ENCODE measurements around the gene HOGA1. TPM values are rescaled to one million over a fixed set of nuclear protein-coding genes. Genes with fewer than 3 reads are reported as not detected.
A peak's percentile ranks its signal among the peaks of the same experiment; 100 is the strongest.
"Not testable (repeated sequence)": the region's sequence is repeated elsewhere in the genome, so short reads cannot be mapped to it uniquely, and the experiment has no call there.

The HOGA1 gene
- total and polyA plus RNA-seq, 7 experiments from 2014 or later = not detected

DNA sequence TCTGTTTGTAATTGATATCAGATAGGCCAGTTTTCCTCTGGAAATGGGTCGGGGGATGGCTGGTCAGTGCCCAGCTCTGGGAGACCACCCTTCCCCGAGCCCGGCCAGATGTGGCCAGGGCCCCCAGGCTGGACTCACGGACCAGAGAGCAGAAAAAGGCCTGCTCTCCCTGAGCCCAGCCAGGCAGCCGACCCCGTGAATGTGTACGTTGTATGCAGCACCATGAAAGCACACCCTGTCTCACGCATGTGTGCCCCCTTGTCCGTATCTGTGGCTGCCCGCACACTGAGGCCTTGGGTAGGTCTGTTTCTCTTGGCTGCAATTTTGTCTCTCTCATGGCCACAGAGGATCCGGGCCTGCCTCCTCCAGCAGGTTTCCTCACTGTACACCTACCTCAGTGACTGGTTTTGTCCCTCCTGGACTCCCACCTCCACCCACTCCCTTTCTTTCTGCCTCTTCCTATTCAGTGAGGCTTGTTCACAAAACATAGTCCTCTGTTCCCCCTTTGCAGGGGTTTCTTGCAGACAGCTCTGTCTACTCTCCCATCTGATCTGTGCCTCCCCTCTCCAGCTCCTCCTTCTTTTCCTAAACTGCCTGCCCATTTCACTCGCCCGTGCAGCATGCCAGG is 35.2 kb upstream of the HOGA1 start:
- CTCF ChIA-PET = interaction anchor here (0.8 kb wide), 1 partner anchor 87 kb away, joined by 3 read pairs; no protein-coding TSS in a partner anchor
- intact Hi-C loops (cut with micrococcal nuclease) = no loop called here
- no peaks in the 10 kb centered on the region for H3K27me3 ChIP-seq (ENCODE audit: control insufficient read depth in 2 of 2, insufficient read depth in 2 of 2, low read length in 2 of 2)
- Mint-ChIP-seq H3K4me3 (no peak overlapping the region), H3K27me3 (peaks cover 0 to 3% (median 0%) of the 10 kb centered on the region in 5 donors), H3K36me3 (no peaks in the 10 kb centered on the region), H3K27ac (peak overlapping the region in 1 of 9 donors; percentile 1), H3K4me1 (peaks cover 0 to 8% (median 0%) of the 10 kb centered on the region in 7 donors), H3K9me3 (no peaks in the 10 kb centered on the region)
- DNase-seq = no peak
- H3K4me1 ChIP-seq (ENCODE audit: control insufficient read depth in 2 of 2, insufficient read depth in 2 of 2, low read length in 2 of 2) = no peaks in the 10 kb centered on the region
- no peak overlapping the region for H3K27ac ChIP-seq (ENCODE audit: low read depth, low read length)
- POLR2A ChIA-PET = no interaction called here
- no peaks in the 10 kb centered on the region for H3K36me3 ChIP-seq (ENCODE audit: control insufficient read depth in 2 of 3, insufficient read depth in 3 of 3, low read length in 3 of 3)
- ATAC-seq = no peak
- no peak overlapping the region for H3K4me3 ChIP-seq (ENCODE audit: low read length)
- no peaks in the 10 kb centered on the region for H3K9me3 ChIP-seq (ENCODE audit: control insufficient read depth in 2 of 3, low read length in 3 of 3)

DNA sequence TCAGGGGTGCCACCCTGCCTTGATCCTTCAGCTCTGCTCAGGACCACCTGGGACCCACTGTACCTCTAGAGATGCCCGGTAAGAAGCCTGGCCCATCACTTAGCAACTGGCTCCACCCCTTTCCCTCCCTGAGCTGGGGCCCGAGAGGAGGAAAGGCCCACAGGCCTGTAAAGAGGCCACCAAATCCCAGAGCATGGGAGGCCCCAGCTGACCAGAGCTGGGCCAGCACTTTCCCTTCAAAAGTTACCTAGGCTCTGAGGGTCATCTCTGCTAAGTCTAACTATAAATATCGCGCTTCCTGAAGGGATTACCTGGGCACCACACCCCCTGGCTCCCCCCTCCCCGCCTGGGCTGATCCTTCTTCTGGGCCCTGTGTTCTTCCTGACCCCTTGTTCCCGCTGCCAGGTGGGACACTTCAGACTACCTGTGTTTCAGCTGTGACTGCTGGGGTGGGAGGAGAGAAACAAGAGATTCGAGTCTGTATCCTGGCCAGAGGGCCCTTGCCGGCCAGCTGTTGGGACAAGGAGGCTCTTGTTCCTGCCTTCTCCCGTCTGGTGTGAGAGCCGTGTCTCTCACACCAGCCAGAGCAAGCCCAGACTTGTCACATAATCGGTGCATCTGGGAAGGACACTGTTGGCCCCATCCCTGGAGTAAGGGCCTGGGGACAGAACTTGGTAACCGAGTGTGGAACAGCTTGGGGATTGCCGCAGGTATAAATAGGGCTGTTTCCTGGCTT is 34.4 kb upstream of the HOGA1 start:
- ATAC-seq = no peak
- H3K9me3 Mint-ChIP-seq = no peaks in the 10 kb centered on the region
- peaks cover 0 to 8% (median 0%) of the 10 kb centered on the region in 7 donors for H3K4me1 Mint-ChIP-seq
- Histone ChIP-seq H3K36me3 (ENCODE audit: control insufficient read depth in 2 of 3, insufficient read depth in 3 of 3, low read length in 3 of 3) (no peaks in the 10 kb centered on the region), H3K9me3 (ENCODE audit: control insufficient read depth in 2 of 3, low read length in 3 of 3) (no peaks in the 10 kb centered on the region), H3K4me1 (ENCODE audit: control insufficient read depth in 2 of 2, insufficient read depth in 2 of 2, low read length in 2 of 2) (no peaks in the 10 kb centered on the region), H3K27ac (ENCODE audit: low read depth, low read length) (no peak overlapping the region), H3K27me3 (ENCODE audit: control insufficient read depth in 2 of 2, insufficient read depth in 2 of 2, low read length in 2 of 2) (no peaks in the 10 kb centered on the region), H3K4me3 (ENCODE audit: low read length) (no peak overlapping the region)
- ChIA-PET POLR2A (no interaction called here), CTCF (interaction anchor here (0.6 to 0.8 kb wide), 2 partner anchors 22 to 88 kb away, joined by 3 read pairs; no protein-coding TSS in a partner anchor)
- H3K36me3 Mint-ChIP-seq = no peaks in the 10 kb centered on the region
- intact Hi-C loops (cut with micrococcal nuclease) = loop anchor here in 1 of 2 donors (5.0 kb wide), 2 partner anchors 52 to 102 kb away; partner anchors contain the start of genes EXOSC1, MMS19, UBTD1 and ZDHHC16
- no peak overlapping the region for H3K27ac Mint-ChIP-seq
- peaks cover 0 to 3% (median 0%) of the 10 kb centered on the region in 5 donors for H3K27me3 Mint-ChIP-seq
- no peak overlapping the region for H3K4me3 Mint-ChIP-seq
- DNase-seq = no peak

DNA sequence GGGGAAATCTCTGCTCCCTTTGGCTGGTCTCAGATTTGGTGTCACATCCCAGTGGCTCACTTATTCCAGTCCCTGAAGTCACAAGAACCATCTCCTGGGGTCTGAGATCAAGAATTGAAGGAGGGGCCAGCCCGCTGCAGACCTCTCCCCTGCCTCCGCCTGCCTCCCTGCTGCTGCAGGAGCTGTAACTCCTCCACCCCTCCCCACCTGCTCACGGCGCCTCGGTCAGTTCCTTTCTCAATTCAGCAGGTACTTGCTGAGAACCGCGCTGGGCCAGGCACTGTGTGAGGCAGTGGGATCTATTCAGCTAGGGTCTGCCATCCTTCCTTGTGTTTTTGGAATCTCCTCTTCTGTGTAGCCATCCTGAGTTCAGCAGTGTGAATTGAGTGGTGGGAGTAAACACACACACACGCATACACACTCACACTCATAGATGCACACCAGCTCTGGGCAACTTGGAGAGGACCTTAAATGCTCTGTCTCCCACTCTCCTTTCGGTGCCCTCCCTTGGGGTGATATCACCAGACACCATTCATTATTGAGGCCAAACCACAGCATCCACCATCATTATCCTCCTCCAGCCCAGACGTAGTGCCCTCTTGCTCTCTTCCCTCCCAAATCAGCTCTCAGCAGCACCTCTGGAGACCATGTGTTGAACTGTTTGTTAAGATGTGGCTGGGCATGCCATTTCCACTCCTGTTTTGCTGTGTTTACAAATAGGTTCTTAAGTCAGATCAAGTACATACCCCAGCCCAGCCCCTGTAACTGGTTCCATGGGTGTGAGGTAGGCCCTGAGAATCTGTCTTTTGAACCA is 33.6 kb upstream of the HOGA1 start:
- POLR2A ChIA-PET = no interaction called here

DNA sequence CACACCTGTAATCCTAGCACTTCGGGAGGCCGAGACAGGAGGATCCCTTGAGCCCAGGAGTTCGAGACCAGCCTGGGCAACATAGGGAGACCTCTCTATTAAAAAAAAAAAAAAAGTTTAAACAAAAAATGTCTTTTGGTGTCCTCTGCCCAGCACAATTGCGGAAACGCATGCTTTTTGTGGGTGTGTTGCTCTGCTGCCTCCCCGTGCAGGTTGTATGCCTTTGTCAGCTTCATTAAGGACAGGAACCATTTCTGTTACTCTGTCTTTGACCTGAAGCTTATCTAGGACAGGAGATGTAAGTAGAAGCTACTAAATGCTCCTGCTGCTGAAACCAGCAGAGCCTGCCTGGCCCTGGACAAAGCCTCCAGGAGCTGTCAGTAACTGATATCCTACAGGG is 32.9 kb upstream of the HOGA1 start:
- intact Hi-C loops (cut with micrococcal nuclease) = loop anchor here in 1 of 2 donors (5.0 kb wide), 2 partner anchors 54 to 104 kb away; partner anchors contain the start of genes EXOSC1, MMS19, UBTD1 and ZDHHC16
- no peaks in the 10 kb centered on the region for H3K4me1 ChIP-seq (ENCODE audit: control insufficient read depth in 2 of 2, insufficient read depth in 2 of 2, low read length in 2 of 2)
- H3K9me3 ChIP-seq (ENCODE audit: control insufficient read depth in 2 of 3, low read length in 3 of 3) = no peaks in the 10 kb centered on the region
- no peak overlapping the region for H3K27ac ChIP-seq (ENCODE audit: low read depth, low read length)
- Mint-ChIP-seq H3K4me3 (no peak overlapping the region), H3K27ac (no peak overlapping the region), H3K4me1 (peaks cover 0 to 4% (median 0%) of the 10 kb centered on the region in 7 donors), H3K9me3 (peaks cover 0 to 3% (median 0%) of the 10 kb centered on the region in 11 donors), H3K27me3 (peaks cover 0 to 3% (median 0%) of the 10 kb centered on the region in 5 donors), H3K36me3 (no peaks in the 10 kb centered on the region)
- no peaks in the 10 kb centered on the region for H3K36me3 ChIP-seq (ENCODE audit: control insufficient read depth in 2 of 3, insufficient read depth in 3 of 3, low read length in 3 of 3)
- no peak for ATAC-seq
- ChIA-PET CTCF (interaction anchor here (0.5 to 6.9 kb wide), 5 partner anchors 17 to 352 kb away, joined by 3 to 64 read pairs (median 3); no protein-coding TSS in a partner anchor), POLR2A (no interaction called here)
- H3K4me3 ChIP-seq (ENCODE audit: low read length) = no peak overlapping the region
- H3K27me3 ChIP-seq (ENCODE audit: control insufficient read depth in 2 of 2, insufficient read depth in 2 of 2, low read length in 2 of 2) = no peaks in the 10 kb centered on the region
- DNase-seq = no peak

More for the DNA sequence above, 33.6 kb upstream of the HOGA1 start:
- H3K27me3 Mint-ChIP-seq = peaks cover 0 to 3% (median 0%) of the 10 kb centered on the region in 5 donors
- Histone ChIP-seq H3K27me3 (ENCODE audit: control insufficient read depth in 2 of 2, insufficient read depth in 2 of 2, low read length in 2 of 2) (no peaks in the 10 kb centered on the region), H3K36me3 (ENCODE audit: control insufficient read depth in 2 of 3, insufficient read depth in 3 of 3, low read length in 3 of 3) (no peaks in the 10 kb centered on the region), H3K4me3 (ENCODE audit: low read length) (no peak overlapping the region), H3K27ac (ENCODE audit: low read depth, low read length) (no peak overlapping the region), H3K9me3 (ENCODE audit: control insufficient read depth in 2 of 3, low read length in 3 of 3) (no peaks in the 10 kb centered on the region), H3K4me1 (ENCODE audit: control insufficient read depth in 2 of 2, insufficient read depth in 2 of 2, low read length in 2 of 2) (no peaks in the 10 kb centered on the region)
- no peaks in the 10 kb centered on the region for H3K36me3 Mint-ChIP-seq
- intact Hi-C loops (cut with micrococcal nuclease) = loop anchor here in 1 of 2 donors (5.0 kb wide), 2 partner anchors 53 to 103 kb away; partner anchors contain the start of genes EXOSC1, MMS19, UBTD1 and ZDHHC16
- CTCF ChIA-PET = interaction anchor here (0.5 to 6.9 kb wide), 4 partner anchors 18 to 352 kb away, joined by 3 to 64 read pairs (median 4); no protein-coding TSS in a partner anchor
- no peak for DNase-seq
- H3K27ac Mint-ChIP-seq = peak overlapping the region in 1 of 9 donors; percentile 48
- peaks cover 0 to 3% (median 0%) of the 10 kb centered on the region in 11 donors for H3K9me3 Mint-ChIP-seq
- no peak for ATAC-seq
- no peak overlapping the region for H3K4me3 Mint-ChIP-seq
- peaks cover 0 to 4% (median 0%) of the 10 kb centered on the region in 7 donors for H3K4me1 Mint-ChIP-seq

DNA sequence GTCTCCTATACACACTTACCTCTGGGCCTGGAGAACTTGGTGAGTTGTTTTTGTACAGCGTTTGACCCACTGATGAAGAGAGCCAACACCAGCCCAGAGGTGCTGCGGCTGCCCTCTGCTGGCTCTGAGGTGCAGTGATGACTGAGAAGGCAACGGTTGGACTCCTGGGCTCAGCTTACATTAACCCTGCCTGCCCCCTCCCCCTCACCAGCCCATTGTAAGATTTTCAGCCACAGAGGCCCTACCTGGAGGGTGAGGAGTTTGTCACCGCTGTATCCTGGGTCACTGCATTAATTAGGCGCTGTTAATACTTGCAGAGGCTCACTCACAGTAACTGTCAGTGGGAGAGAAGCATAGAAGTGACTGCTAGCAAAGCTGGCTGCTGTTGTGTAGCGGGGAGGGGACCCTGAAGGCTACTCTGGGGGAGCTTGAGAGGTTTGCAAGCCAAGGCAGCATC is 30.6 kb upstream of the HOGA1 start:
- POLR2A ChIA-PET = interaction anchor here (0.9 to 1.3 kb wide), 2 partner anchors 62 to 147 kb away, joined by 3 read pairs; no protein-coding TSS in a partner anchor
- no peaks in the 10 kb centered on the region for H3K36me3 Mint-ChIP-seq
- no peaks in the 10 kb centered on the region for H3K27me3 Mint-ChIP-seq
- H3K9me3 Mint-ChIP-seq = peaks cover 0 to 3% (median 0%) of the 10 kb centered on the region in 11 donors
- H3K4me1 Mint-ChIP-seq = peaks cover 0 to 2% (median 0%) of the 10 kb centered on the region in 7 donors
- Histone ChIP-seq H3K4me3 (ENCODE audit: low read length) (no peak overlapping the region), H3K27ac (ENCODE audit: low read depth, low read length) (no peak overlapping the region), H3K4me1 (ENCODE audit: control insufficient read depth in 2 of 2, insufficient read depth in 2 of 2, low read length in 2 of 2) (no peaks in the 10 kb centered on the region), H3K9me3 (ENCODE audit: control insufficient read depth in 2 of 3, low read length in 3 of 3) (no peaks in the 10 kb centered on the region), H3K36me3 (ENCODE audit: control insufficient read depth in 2 of 3, insufficient read depth in 3 of 3, low read length in 3 of 3) (no peaks in the 10 kb centered on the region), H3K27me3 (ENCODE audit: control insufficient read depth in 2 of 2, insufficient read depth in 2 of 2, low read length in 2 of 2) (no peaks in the 10 kb centered on the region)
- H3K27ac Mint-ChIP-seq = no peak overlapping the region
- DNase-seq (peak in 7 of 9 donors; percentile 27 to 60 (median 52)), ATAC-seq (peak; percentile 64)
- H3K4me3 Mint-ChIP-seq = no peak overlapping the region
- intact Hi-C loops (cut with micrococcal nuclease) = loop anchor here (1.0 to 5.0 kb wide), 7 partner anchors 55 to 481 kb away; partner anchors contain the start of genes MMS19 (in 2 of the 2), UBTD1 (in 2 of the 2), EXOSC1 (in 1 of the 2) and ZDHHC16 (in 1 of the 2)
- CTCF ChIA-PET = interaction anchor here (0.7 to 6.9 kb wide), 14 partner anchors 15 to 179 kb away, joined by 3 to 64 read pairs (median 4); no protein-coding TSS in a partner anchor

DNA sequence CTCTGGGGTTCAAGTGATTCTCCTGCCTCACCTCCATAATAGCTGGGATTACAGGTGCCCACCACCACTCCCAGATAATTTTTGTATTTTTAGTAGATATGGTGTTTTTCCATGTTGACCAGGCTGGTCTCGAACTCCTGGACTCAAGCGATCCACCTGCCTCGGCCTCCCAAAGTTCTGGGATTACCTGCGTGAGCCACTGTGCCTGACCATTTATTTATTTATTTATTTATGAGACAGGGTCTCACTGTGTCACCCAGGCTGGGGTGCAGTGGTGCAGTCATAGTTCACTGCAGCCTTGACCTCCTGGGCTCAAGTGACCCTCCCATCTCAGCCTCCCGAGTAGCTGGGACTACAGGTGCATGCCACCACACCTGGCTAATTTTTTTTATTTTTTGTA is 29.9 kb upstream of the HOGA1 start:
- not testable (repeated sequence) for H3K9me3 ChIP-seq (ENCODE audit: control insufficient read depth in 2 of 3, low read length in 3 of 3); ATAC-seq; H3K4me3 Mint-ChIP-seq; H3K36me3 ChIP-seq (ENCODE audit: control insufficient read depth in 2 of 3, insufficient read depth in 3 of 3, low read length in 3 of 3); H3K27me3 Mint-ChIP-seq; H3K4me1 ChIP-seq (ENCODE audit: control insufficient read depth in 2 of 2, insufficient read depth in 2 of 2, low read length in 2 of 2); H3K4me1 Mint-ChIP-seq; H3K27ac ChIP-seq (ENCODE audit: low read depth, low read length); H3K27me3 ChIP-seq (ENCODE audit: control insufficient read depth in 2 of 2, insufficient read depth in 2 of 2, low read length in 2 of 2); H3K9me3 Mint-ChIP-seq; DNase-seq; H3K36me3 Mint-ChIP-seq; H3K27ac Mint-ChIP-seq; H3K4me3 ChIP-seq (ENCODE audit: low read length)
- CTCF ChIA-PET = interaction anchor here (0.7 to 6.9 kb wide), 13 partner anchors 16 to 151 kb away, joined by 3 to 64 read pairs (median 4); no protein-coding TSS in a partner anchor
- intact Hi-C loops (cut with micrococcal nuclease) = loop anchor here in 1 of 2 donors (5.0 kb wide), 2 partner anchors 57 to 107 kb away; partner anchors contain the start of genes EXOSC1, MMS19, UBTD1 and ZDHHC16
- POLR2A ChIA-PET = interaction anchor here (1.3 kb wide), 1 partner anchor 63 kb away, joined by 3 read pairs; no protein-coding TSS in a partner anchor

Measured in naive thymus-derived CD4-positive, alpha-beta T cell (primary cell).